ENCODE data around the gene SYK.

GRCh38 chr9:90843525-90843924, 41.9 kb downstream of the SYK start:
- no peak for TF ChIP-seq POLR2A (IDR thresholded peaks at IDR 0.05)
- no peak for TF ChIP-seq CTCF (IDR thresholded peaks at IDR 0.05 in 4 of 5, conservative IDR thresholded peaks at IDR 0.05 in 1 of 5)
